GM12878 (cell line): ENCODE data around the gene FAT1. TPM values are rescaled to one million over a fixed set of nuclear protein-coding genes. Genes with fewer than 3 reads are reported as not detected.

Experiments used
- ATAC-seq: fragments of 200-7000 bp; cut with Tn5 transposase; 3 replicates; pipeline ENCODE4 v1.9.1; 2020; ENCODE audit warnings: mild to moderate bottlenecking, moderate library complexity
- BruUV-seq: library from RNA; stranded (reverse); fragments of 400-500 nt; replicated peaks from 2 replicates; lab custom pipeline; 2021; lab: Mats Ljungman, UMichigan
- CTCF ChIA-PET: fragments of 300-600 bp; sonication (Branson Sonifier 250); formaldehyde crosslinking; extraction: SDS; loops from one replicate; lab custom pipeline; 2021; ENCODE audit warnings: inconsistent platforms; lab: Yijun Ruan, JAX
- POLR2A ChIA-PET: fragments of 350-600 bp; formaldehyde crosslinking; extraction: SDS; loops from one replicate; lab custom pipeline; 2021; ENCODE audit warnings: inconsistent platforms; lab: Charles Lee
- RAD21 ChIA-PET: fragments of 300-600 bp; sonication (Branson Sonifier 250); formaldehyde crosslinking; loops from one replicate; lab custom pipeline; 2023; ENCODE audit warnings: antibody characterized with exemption; ENCODE audit not compliant: unreplicated experiment; lab: Charles Lee
- SMC1A ChIA-PET: fragments of 300-600 bp; sonication (Branson Sonifier 250); formaldehyde crosslinking; loops from one replicate; lab custom pipeline; 2023; ENCODE audit not compliant: unreplicated experiment, uncharacterized antibody; lab: Charles Lee
- DNase-seq: peaks from one replicate; pipeline ENCODE4 v3.0.0-alpha.2; 2011; ENCODE audit warnings: low read depth, low spot score
- FAIRE-seq: peaks from 3 replicates; lab custom pipeline; 2011; peaks lifted over from hg19 to GRCh38; lab: Jason Lieb, UNC
- H2AFZ ChIP-seq: 2 replicates; pipeline ENCODE4 v1.6.0; 2011; ENCODE audit warnings: low read depth, low read length, control low read depth; ENCODE audit not compliant: control insufficient read depth
- H3K27ac ChIP-seq: 2 replicates; pipeline ENCODE4 v1.5.1; 2011; ENCODE audit warnings: control low read depth; ENCODE audit not compliant: control insufficient read depth, insufficient read depth
- H3K27me3 ChIP-seq, 2 experiments: replicated peaks in 1 of 2; 2 replicates each; pipeline versions ENCODE4 v1.6.0 to v1.6.1; 2011; ENCODE audit warnings: low read length in 1 of 2; ENCODE audit not compliant: control insufficient read depth in 2 of 2, insufficient read depth in 2 of 2
- H3K36me3 ChIP-seq, 2 experiments: 2 replicates each; pipeline ENCODE4 v1.5.1; 2011; ENCODE audit warnings: low read length in 1 of 2; ENCODE audit not compliant: control insufficient read depth in 2 of 2, insufficient read depth in 2 of 2
- H3K4me1 ChIP-seq: 2 replicates; pipeline ENCODE4 v1.6.1; 2011; ENCODE audit warnings: mild to moderate bottlenecking, low read length, moderate library complexity, mixed read lengths; ENCODE audit not compliant: control insufficient read depth, insufficient read depth
- H3K4me2 ChIP-seq: 2 replicates; pipeline ENCODE4 v1.6.0; 2011; ENCODE audit warnings: control low read depth; ENCODE audit not compliant: control insufficient read depth, insufficient read depth
- H3K4me3 ChIP-seq: fragments of 200-600 bp; sonication (generic); 2 replicates; pipeline ENCODE4 v1.5.1; 2016
- H3K79me2 ChIP-seq: 2 replicates; pipeline ENCODE4 v1.6.0; 2011; ENCODE audit warnings: low read length; ENCODE audit not compliant: control insufficient read depth, insufficient read depth
- H3K9ac ChIP-seq: 2 replicates; pipeline ENCODE4 v1.8.0; 2011; ENCODE audit warnings: low read length, control low read depth, mixed read lengths; ENCODE audit not compliant: control insufficient read depth, insufficient read depth
- H3K9me3 ChIP-seq: replicated peaks from 3 replicates; pipeline ENCODE4 v1.5.1; 2011; ENCODE audit warnings: mild to moderate bottlenecking, low read length; ENCODE audit not compliant: control insufficient read depth, insufficient read depth
- H4K20me1 ChIP-seq: 2 replicates; pipeline ENCODE4 v1.6.0; 2011; ENCODE audit not compliant: control insufficient read depth, insufficient read depth
- ATF2 ChIP-seq: IDR thresholded peaks from 2 replicates; pipeline ENCODE4 v1.6.1; 2012; ENCODE audit warnings: low read length, inconsistent platforms
- E2F4 ChIP-seq: IDR thresholded peaks from 2 replicates; pipeline ENCODE4 v1.6.1; 2012; ENCODE audit warnings: low read depth, low read length, improper control_type of control experiment
- EZH2 ChIP-seq: IDR thresholded peaks from 2 replicates; pipeline ENCODE4 v1.6.1; 2012; ENCODE audit warnings: low read depth, mild to moderate bottlenecking, control low read depth, inconsistent platforms, low read length, borderline replicate concordance; ENCODE audit not compliant: control insufficient read depth
- HDAC6 ChIP-seq: fragments of 200-600 bp; sonication (generic); IDR thresholded peaks from one replicate; pipeline ENCODE4 v1.8.0; 2017; ENCODE audit warnings: antibody characterized with exemption; ENCODE audit not compliant: unreplicated experiment
- MTA3 ChIP-seq: IDR thresholded peaks from 2 replicates; pipeline ENCODE4 v1.6.1; 2012; ENCODE audit warnings: low read length, inconsistent platforms, borderline replicate concordance
- NR2C2 ChIP-seq: IDR thresholded peaks from 2 replicates; pipeline ENCODE4 v1.6.1; 2011; ENCODE audit warnings: borderline replicate concordance, low read depth; ENCODE audit not compliant: control insufficient read depth, insufficient read length
- POLR2AphosphoS2 ChIP-seq: IDR thresholded peaks from 2 replicates; pipeline ENCODE4 v1.6.1; 2011; ENCODE audit warnings: low read depth, mild to moderate bottlenecking, low read length, improper control_type of control experiment, moderate library complexity
- POLR2AphosphoS5 ChIP-seq: IDR thresholded peaks from 2 replicates; pipeline ENCODE4 v1.6.1; 2011; ENCODE audit warnings: mild to moderate bottlenecking, low read length, inconsistent platforms
- RBBP5 ChIP-seq: fragments of 200-600 bp; sonication (generic); conservative IDR thresholded peaks from 2 replicates; pipeline ENCODE4 v1.6.1; 2016
- SIN3A ChIP-seq: IDR thresholded peaks from 2 replicates; pipeline ENCODE4 v1.6.1; 2012; ENCODE audit warnings: low read depth, low read length, improper control_type of control experiment
- USF2 ChIP-seq: IDR thresholded peaks from 2 replicates; pipeline ENCODE4 v1.6.1; 2011; ENCODE audit warnings: low read depth, low read length, improper control_type of control experiment, borderline replicate concordance
- ZBTB33 ChIP-seq: fragments of 450-650 bp; IDR thresholded peaks from 2 replicates; pipeline ENCODE4 v1.6.1; 2017; ENCODE audit warnings: mild to moderate bottlenecking
- ZNF274 ChIP-seq: IDR thresholded peaks from one replicate; pipeline ENCODE4 v1.8.0; 2011; ENCODE audit not compliant: insufficient read length, insufficient read depth
- ZNF687 ChIP-seq: fragments of 450-650 bp; IDR thresholded peaks from 2 replicates; pipeline ENCODE4 v1.6.1; 2017; ENCODE audit warnings: mild to moderate bottlenecking, moderate library complexity
- WGBS: methylation state at CpG from one replicate; pipeline ENCODE4 v1.1.6; 2016; ENCODE audit warnings: low lambda C conversion rate; ENCODE audit not compliant: insufficient replicate concordance, insufficient coverage; ENCODE audit errors: missing lambda C conversion rate; 5-methylcytosine and 5-hydroxymethylcytosine counted together
- in situ Hi-C: fragments of 300-500 bp; cut with MboI; formaldehyde crosslinking; loops from 9 replicates; pipeline ENCODE4 v1.14.3; 2018; ENCODE audit warnings: mixed read lengths
- intact Hi-C: fragments of 100-400 bp; cut with micrococcal nuclease; formaldehyde crosslinking; loops from one replicate; pipeline ENCODE4 v1.14.2; 2022; ENCODE audit not compliant: unreplicated experiment
- polyA plus RNA-seq, 11 experiments: library from polyadenylated mRNA; depleted of rRNA in 4 of 11; unstranded in 6 of 11; stranded (reverse) in 5 of 11; fragments of >200 nt; fragmentation: Nextera tagmentation in 4 of 11; fragmentation: Illumina TruSeq in 1 of 11; extraction: Ambion mirVana in 4 of 11; extraction: Trizol in 1 of 11; gene quantifications; 1 replicate in 1 of 11; 2 replicates in 10 of 11; pipeline versions ENCODE4 v1.2.1 to v1.2.3, GENCODE V29; 2011 to 2016; ENCODE audit warnings: inconsistent platforms in 2 of 11, missing spikeins in 2 of 11, low read depth in 1 of 11
- total RNA-seq, 4 experiments: library from RNA; depleted of rRNA in 3 of 4; stranded (reverse); fragments of >200 nt in 3 of 4; fragmentation: Illumina TruSeq in 1 of 4; extraction: Trizol in 1 of 4; gene quantifications; 2 replicates each; pipeline versions ENCODE4 v1.2.1 to v1.2.3, GENCODE V29; 2013 to 2021

The FAT1 gene
- total and polyA plus RNA-seq, 10 of the 15 experiments (the other 5 are each of a cell fraction or from before 2014, with no cell fraction given): 0.04 to 11.8 (median 0.11) TPM; not detected in 1

GRCh38 chr4:186701788-186702187 lies 21.9 kb downstream of the FAT1 start:
- H3K27ac ChIP-seq: no peak overlapping the region
- H3K9ac ChIP-seq: no peak overlapping the region
- ChIA-PET CTCF (no interaction called here), SMC1A (no interaction called here), RAD21 (no interaction called here), POLR2A (no interaction called here)
- intact Hi-C loops (no loop called here), in situ Hi-C loops (no loop called here)
- H2AFZ ChIP-seq: no peak overlapping the region
- BruUV-seq: no TSS peak
- DNase-seq (no peak), FAIRE-seq (no peak), ATAC-seq (no peak)
- no peaks in the 10 kb centered on the region for H3K27me3 ChIP-seq
- H3K36me3 ChIP-seq: no peaks in the 10 kb centered on the region
- no peak overlapping the region for H3K4me3 ChIP-seq
- no peaks in the 10 kb centered on the region for H3K79me2 ChIP-seq
- no peaks in the 10 kb centered on the region for H3K4me1 ChIP-seq
- no peaks in the 10 kb centered on the region for H4K20me1 ChIP-seq
- H3K9me3 ChIP-seq: no peaks in the 10 kb centered on the region; the same call in 2 of the 3 replicates
- 30% methylated on average over 10 of the region's 12 CpGs for WGBS
- no peak overlapping the region for H3K4me2 ChIP-seq
- TF ChIP-seq ATF2 (no peak), ZBTB33 (no peak), POLR2AphosphoS5 (no peak), MTA3 (no peak), SIN3A (no peak), E2F4 (no peak), POLR2AphosphoS2 (no peak), NR2C2 (no peak), HDAC6 (no peak), ZNF274 (no peak), RBBP5 (no peak), USF2 (no peak), ZNF687 (no peak), EZH2 (no peak)
